Measurements from ENCODE around the gene CD82.

DNA sequence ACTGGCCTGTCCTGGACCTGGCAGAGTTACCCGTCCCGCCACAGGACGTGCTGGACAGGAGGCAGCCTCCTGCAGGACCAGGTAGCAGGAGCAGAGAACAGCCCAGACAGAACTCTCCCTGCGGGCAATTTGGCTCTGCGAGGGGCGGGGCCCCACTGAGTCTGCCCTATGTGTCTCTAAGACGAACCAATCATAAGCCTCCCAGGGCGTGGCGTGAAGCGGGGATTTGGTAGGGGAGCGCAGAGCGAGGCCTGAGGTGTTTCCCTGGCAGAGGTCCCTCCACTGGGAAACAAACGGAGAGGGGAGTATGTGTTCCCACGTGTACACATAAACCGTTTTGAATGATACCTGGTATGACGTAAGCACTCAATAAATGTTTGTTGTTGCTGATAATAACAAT is 7.4 kb downstream of the CD82 start:
- TF ChIP-seq, protein P1, sequence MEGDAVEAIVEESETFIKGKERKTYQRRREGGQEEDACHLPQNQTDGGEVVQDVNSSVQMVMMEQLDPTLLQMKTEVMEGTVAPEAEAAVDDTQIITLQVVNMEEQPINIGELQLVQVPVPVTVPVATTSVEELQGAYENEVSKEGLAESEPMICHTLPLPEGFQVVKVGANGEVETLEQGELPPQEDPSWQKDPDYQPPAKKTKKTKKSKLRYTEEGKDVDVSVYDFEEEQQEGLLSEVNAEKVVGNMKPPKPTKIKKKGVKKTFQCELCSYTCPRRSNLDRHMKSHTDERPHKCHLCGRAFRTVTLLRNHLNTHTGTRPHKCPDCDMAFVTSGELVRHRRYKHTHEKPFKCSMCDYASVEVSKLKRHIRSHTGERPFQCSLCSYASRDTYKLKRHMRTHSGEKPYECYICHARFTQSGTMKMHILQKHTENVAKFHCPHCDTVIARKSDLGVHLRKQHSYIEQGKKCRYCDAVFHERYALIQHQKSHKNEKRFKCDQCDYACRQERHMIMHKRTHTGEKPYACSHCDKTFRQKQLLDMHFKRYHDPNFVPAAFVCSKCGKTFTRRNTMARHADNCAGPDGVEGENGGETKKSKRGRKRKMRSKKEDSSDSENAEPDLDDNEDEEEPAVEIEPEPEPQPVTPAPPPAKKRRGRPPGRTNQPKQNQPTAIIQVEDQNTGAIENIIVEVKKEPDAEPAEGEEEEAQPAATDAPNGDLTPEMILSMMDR (conservative IDR thresholded peaks at IDR 0.05; ENCODE audit: low read depth, low read length), result no peak
- TF ChIP-seq EZH2 (IDR thresholded peaks at IDR 0.05; ENCODE audit: borderline replicate concordance, low read depth, low read length, poor library complexity, severe bottlenecking), result no peak

Data from A673 (cell line).